Breast epithelium (tissue), 4 donors: Measurements from ENCODE around the gene EEPD1. TPM values are rescaled to one million over a fixed set of nuclear protein-coding genes. Genes with fewer than 3 reads are reported as not detected.
A peak's percentile ranks its signal among the peaks of the same experiment; 100 is the strongest.

Experiments used
- DNase-seq, 2 donors: peaks; one replicate each; pipeline ENCODE4 v3.0.0-alpha.2; 2019; ENCODE audit warnings: low spot score in 2 of 2
- H3K27ac ChIP-seq, 2 donors: fragments of 200-600 bp; sonication (generic) in 1 of 2; one replicate each; pipeline ENCODE4 v1.5.1; 2016 to 2019; ENCODE audit warnings: mild to moderate bottlenecking in 1 of 2
- H3K27me3 ChIP-seq, 2 donors: fragments of 200-600 bp; sonication (generic) in 1 of 2; one replicate each; pipeline versions ENCODE4 v1.5.1 to v1.6.0; 2017 to 2019; ENCODE audit warnings: control low read depth in 1 of 2, mild to moderate bottlenecking in 1 of 2
- H3K36me3 ChIP-seq: fragments of 200-600 bp; one replicate; pipeline ENCODE4 v1.5.1; 2019
- H3K4me1 ChIP-seq, 2 donors: fragments of 200-600 bp; sonication (generic); one replicate each; pipeline ENCODE4 v1.5.1; 2016 to 2019; ENCODE audit warnings: control low read depth in 1 of 2
- H3K4me3 ChIP-seq, 3 donors: fragments of 200-600 bp; sonication (generic); 1 replicate in 2 of 3; 2 replicates in 1 of 3; pipeline ENCODE4 v1.5.1; 2016 to 2019; ENCODE audit warnings: mild to moderate bottlenecking in 3 of 3, moderate library complexity in 2 of 3
- H3K9me3 ChIP-seq, 2 donors: fragments of 200-600 bp; sonication (generic) in 1 of 2; one replicate each; pipeline ENCODE4 v1.5.1; 2016 to 2019; ENCODE audit warnings: control low read depth in 1 of 2
- POLR2A ChIP-seq: fragments of 450-650 bp; IDR thresholded peaks from one replicate; pipeline ENCODE4 v1.6.1; 2016; ENCODE audit warnings: antibody characterized with exemption, mild to moderate bottlenecking, moderate library complexity
- POLR2AphosphoS5 ChIP-seq, 3 donors: sonication (generic); formaldehyde crosslinking; IDR thresholded peaks; one replicate each; pipeline ENCODE4 v1.6.1; 2017; ENCODE audit warnings: antibody characterized with exemption in 3 of 3
- intact Hi-C: fragments of 100-400 bp; cut with DNase I; formaldehyde crosslinking; loops from one replicate; pipeline ENCODE4 v1.15.1; 2023; ENCODE audit warnings: low total_unique reads
- total RNA-seq, 3 donors: library from RNA; depleted of rRNA; stranded (reverse); fragments of >200 nt; gene quantifications; one replicate each; pipeline ENCODE4 v1.1.0, GENCODE V29; 2016
- TF ChIP-seq, protein P1 (sequence below), 3 donors: fragments of 450-650 bp; IDR thresholded peaks; one replicate each; pipeline ENCODE4 v1.5.1; 2016 to 2017; ENCODE audit warnings: antibody characterized with exemption in 3 of 3, mild to moderate bottlenecking in 3 of 3, moderate library complexity in 3 of 3

Gene EEPD1
- total RNA-seq, 3 donors from 2014 or later, result 6.4 to 32.5 (median 10.5) TPM

DNA sequence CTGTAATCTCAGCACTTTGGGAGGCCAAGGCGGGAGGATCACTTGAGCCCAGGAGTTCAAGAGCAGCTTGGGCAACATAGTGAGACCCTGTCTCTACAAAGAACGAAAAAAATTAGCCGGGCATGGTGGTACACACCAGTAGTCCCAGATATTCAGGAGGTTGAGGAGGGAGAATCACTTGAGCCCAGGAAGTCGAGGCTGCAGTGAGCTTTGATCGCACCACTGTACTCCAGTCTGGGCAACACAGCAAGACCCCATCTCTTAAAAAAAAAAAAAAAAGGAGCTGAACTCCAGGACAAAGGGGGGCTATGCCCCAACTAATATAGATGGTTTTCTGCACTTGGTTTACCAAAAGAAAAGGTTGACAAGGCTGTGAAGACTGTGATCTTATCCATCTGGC is 135.4 kb downstream of the EEPD1 start:
- intact Hi-C loops, result loop anchor here (5.0 kb wide), 1 partner anchor 306 kb away; no protein-coding TSS in a partner anchor
- no peaks in the 10 kb centered on the region for H3K36me3 ChIP-seq
- no peak overlapping the region for H3K27ac ChIP-seq
- H3K4me1 ChIP-seq, result no peaks in the 10 kb centered on the region
- no peaks in the 10 kb centered on the region for H3K9me3 ChIP-seq
- TF ChIP-seq, protein P1, sequence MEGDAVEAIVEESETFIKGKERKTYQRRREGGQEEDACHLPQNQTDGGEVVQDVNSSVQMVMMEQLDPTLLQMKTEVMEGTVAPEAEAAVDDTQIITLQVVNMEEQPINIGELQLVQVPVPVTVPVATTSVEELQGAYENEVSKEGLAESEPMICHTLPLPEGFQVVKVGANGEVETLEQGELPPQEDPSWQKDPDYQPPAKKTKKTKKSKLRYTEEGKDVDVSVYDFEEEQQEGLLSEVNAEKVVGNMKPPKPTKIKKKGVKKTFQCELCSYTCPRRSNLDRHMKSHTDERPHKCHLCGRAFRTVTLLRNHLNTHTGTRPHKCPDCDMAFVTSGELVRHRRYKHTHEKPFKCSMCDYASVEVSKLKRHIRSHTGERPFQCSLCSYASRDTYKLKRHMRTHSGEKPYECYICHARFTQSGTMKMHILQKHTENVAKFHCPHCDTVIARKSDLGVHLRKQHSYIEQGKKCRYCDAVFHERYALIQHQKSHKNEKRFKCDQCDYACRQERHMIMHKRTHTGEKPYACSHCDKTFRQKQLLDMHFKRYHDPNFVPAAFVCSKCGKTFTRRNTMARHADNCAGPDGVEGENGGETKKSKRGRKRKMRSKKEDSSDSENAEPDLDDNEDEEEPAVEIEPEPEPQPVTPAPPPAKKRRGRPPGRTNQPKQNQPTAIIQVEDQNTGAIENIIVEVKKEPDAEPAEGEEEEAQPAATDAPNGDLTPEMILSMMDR (IDR thresholded peaks at IDR 0.05), result no peak
- TF ChIP-seq POLR2AphosphoS5 (IDR thresholded peaks at IDR 0.05), result no peak
- TF ChIP-seq POLR2A, result no peak
- H3K4me3 ChIP-seq, result no peak overlapping the region
- H3K27me3 ChIP-seq, result no peaks in the 10 kb centered on the region
- no peak for DNase-seq

DNA sequence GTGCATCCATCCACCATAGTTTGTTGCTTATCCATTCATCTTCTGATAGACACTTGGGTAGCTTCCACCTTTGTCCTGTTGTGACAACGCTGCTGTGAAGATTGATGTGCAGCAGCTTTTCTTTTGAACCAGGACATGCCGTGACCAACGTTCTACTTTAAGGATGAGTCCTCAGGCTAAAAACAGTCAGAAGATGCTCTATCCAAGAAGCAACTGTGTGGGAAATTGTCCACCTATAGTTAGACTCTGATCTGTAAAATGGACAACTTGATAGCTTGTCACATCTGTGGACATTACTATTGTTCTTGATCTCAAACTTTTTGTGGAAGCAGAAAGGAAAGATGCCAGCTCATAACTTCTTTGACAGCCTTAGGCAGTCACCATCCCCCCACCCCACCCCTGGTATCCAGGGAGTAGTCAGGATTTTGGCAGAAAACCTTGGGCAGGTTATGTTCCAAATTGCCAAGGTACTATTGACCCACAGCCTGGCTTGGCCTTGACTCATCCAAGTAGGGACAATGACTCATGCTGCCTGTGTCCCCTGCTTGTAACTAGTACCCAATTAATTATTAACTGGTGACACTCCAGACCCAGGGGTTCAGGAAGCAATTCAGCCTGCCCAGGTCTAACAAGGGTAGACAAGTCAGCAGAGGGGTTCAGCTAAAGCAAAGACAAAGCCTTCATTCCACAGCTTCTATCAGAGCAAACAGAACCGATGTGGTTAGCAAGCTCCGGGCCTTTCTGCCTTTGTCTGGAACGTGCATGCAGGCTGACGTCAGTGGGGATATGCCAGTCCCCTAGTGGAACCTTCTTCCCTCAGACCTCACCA is 137.0 kb downstream of the EEPD1 start:
- H3K36me3 ChIP-seq, result no peaks in the 10 kb centered on the region
- no peaks in the 10 kb centered on the region for H3K4me1 ChIP-seq
- no peaks in the 10 kb centered on the region for H3K27me3 ChIP-seq
- peak in 1 of 2 donors; percentile 53 for DNase-seq
- intact Hi-C loops, result loop anchor here (5.0 kb wide), 1 partner anchor 308 kb away; no protein-coding TSS in a partner anchor
- TF ChIP-seq POLR2A (no peak), POLR2AphosphoS5 (IDR thresholded peaks at IDR 0.05) (no peak)
- TF ChIP-seq, protein P1 (IDR thresholded peaks at IDR 0.05), result no peak
- H3K4me3 ChIP-seq, result no peak overlapping the region
- H3K9me3 ChIP-seq, result no peaks in the 10 kb centered on the region
- peak overlapping the region; percentile 85 to 92 for H3K27ac ChIP-seq

DNA sequence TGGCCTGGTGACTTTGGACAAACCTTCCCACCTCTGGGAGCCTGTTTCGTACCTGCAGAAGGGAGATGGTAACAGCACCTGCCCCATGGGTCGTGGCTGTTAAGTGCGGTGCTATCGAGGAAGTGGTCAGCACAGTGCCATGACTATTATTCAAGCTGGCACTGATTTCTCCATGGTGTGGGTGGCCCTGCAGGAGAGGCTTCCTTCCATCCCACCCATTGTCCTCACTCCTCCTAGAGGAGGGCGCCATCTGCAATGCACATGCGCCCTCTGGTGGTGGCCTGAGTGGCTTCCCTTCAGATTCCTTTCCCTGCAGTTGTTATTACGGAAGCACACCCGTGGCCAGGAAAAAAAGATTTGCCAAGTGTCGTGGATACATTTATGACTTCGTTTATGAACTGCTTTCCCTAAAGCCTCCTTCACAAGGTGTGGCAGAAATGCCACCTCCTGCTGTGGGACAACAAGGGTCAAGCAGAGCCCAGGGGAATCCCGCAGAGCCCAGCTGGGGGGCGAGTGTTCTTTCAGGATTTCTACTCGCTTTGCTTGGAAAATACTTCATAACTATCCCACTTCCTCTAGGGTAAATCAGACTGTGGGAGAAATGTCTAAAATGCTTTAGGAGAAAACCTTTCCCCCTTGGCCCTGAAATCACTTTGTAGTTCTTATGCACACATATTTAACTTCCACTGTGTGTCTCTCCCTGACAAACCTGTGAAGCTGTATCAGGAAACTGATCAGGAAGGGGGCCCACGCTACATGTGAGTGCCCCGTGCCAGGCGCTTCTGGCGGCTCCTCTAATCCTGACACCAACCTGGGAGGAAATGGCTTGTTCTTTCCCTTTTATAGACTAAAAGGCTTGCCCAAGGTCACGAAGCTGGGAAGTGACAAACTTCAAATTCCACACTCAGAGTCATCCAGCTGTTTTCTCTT is 138.6 kb downstream of the EEPD1 start:
- peak overlapping the region; percentile 20 to 61 (median 28) for H3K4me3 ChIP-seq
- TF ChIP-seq POLR2AphosphoS5 (IDR thresholded peaks at IDR 0.05) (peak; percentile 40 to 74 (median 71)), POLR2A (no peak)
- TF ChIP-seq, protein P1 (IDR thresholded peaks at IDR 0.05), result peak; percentile 97 to 99 (median 97)
- H3K27me3 ChIP-seq, result no peaks in the 10 kb centered on the region
- H3K36me3 ChIP-seq, result no peaks in the 10 kb centered on the region
- intact Hi-C loops, result no loop called here
- H3K4me1 ChIP-seq, result no peaks in the 10 kb centered on the region
- H3K27ac ChIP-seq, result peak overlapping the region; percentile 85 to 92
- H3K9me3 ChIP-seq, result no peaks in the 10 kb centered on the region
- DNase-seq, result peak; percentile 71 to 78

DNA sequence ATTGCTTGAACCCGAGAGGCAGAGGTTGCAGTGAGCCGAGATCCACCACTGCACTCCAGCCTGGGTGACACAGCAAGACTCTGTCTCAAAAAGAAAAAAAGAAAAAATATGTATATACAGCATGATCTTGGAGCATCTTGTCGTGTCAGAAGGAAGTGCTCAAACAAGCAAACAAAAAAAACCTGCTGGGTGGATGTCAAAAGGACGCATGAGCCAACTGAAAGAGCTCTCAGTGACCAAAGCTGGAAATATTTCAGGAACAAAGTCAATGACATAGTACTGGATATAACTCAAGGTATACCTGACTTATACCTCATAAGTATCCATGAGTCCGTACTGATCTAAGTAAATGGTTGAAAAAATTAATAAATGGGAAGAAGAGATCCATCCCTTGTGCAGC is 142.0 kb downstream of the EEPD1 start:
- TF ChIP-seq POLR2AphosphoS5 (IDR thresholded peaks at IDR 0.05) (no peak), POLR2A (no peak)
- TF ChIP-seq, protein P1 (IDR thresholded peaks at IDR 0.05), result no peak
- no peak overlapping the region for H3K27ac ChIP-seq
- intact Hi-C loops, result no loop called here
- no peaks in the 10 kb centered on the region for H3K27me3 ChIP-seq
- DNase-seq, result no peak
- no peaks in the 10 kb centered on the region for H3K9me3 ChIP-seq
- no peaks in the 10 kb centered on the region for H3K36me3 ChIP-seq
- H3K4me1 ChIP-seq, result no peaks in the 10 kb centered on the region
- no peak overlapping the region for H3K4me3 ChIP-seq
